Measurements from ENCODE around the gene TMEM88. TPM values are rescaled to one million over a fixed set of nuclear protein-coding genes. Genes with fewer than 3 reads are reported as not detected.

Gene TMEM88
- total and polyA plus RNA-seq, 5 experiments from 2014 or later, result 6.9 to 7.2 TPM; not detected in 3

DNA sequence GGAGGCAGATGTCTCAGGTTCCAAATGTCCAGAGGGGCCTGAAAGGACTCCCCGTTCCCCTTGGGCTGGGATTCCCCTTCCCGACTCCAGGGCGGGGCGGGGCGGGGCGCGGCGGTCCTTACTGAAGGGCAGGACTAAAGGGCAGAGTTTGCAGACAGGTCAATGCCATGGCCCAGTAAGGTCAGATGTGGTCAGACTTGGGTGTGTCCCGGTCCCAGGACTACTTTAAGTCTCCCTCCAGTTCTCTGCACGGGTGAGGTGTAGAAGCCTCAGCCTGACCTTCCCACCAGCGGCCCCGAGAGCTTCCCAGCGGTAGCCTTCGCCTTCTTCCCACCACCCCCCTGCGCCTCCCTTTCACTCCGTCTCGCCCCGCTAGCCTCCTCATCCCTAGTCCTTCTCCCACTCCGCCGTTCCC is 20.3 kb upstream of the TMEM88 start:
- Mint-ChIP-seq H3K4me1 (peaks cover 38 to 49% (median 41%) of the 10 kb centered on the region in 4 donors), H3K4me3 (peak overlapping the region; percentile 96 to 99 (median 98)), H3K27ac (peak overlapping the region; percentile 95 to 100 (median 100)), H3K27me3 (peaks cover 0 to 2% (median 0%) of the 10 kb centered on the region in 5 donors), H3K9me3 (no peaks in the 10 kb centered on the region), H3K36me3 (peaks cover 0 to 3% (median 0%) of the 10 kb centered on the region in 3 donors)
- ATAC-seq, result peak; percentile 1 to 8
- POLR2A ChIA-PET, result interaction anchor here (0.6 to 6.8 kb wide), 24 partner anchors 9 to 413 kb away, joined by 3 to 116 read pairs (median 6); partner anchors contain the start of genes ATP1B2, CNTROB, CTC1 and CYB5D1
- peak in 5 of 10 donors; percentile 50 to 82 (median 70) for DNase-seq

- peak; percentile 77 to 97 (median 95) for DNase-seq
- peaks cover 0 to 7% (median 0%) of the 10 kb centered on the region in 3 donors for H3K36me3 Mint-ChIP-seq
- peak overlapping the region; percentile 95 to 100 (median 100) for H3K27ac Mint-ChIP-seq
- peak overlapping the region; percentile 96 to 99 (median 98) for H3K4me3 Mint-ChIP-seq
- peaks cover 44 to 55% (median 47%) of the 10 kb centered on the region in 4 donors for H3K4me1 Mint-ChIP-seq
- peaks cover 0 to 2% (median 0%) of the 10 kb centered on the region in 5 donors for H3K27me3 Mint-ChIP-seq
- no peaks in the 10 kb centered on the region for H3K9me3 Mint-ChIP-seq
- POLR2A ChIA-PET, result interaction anchor here (0.6 to 6.8 kb wide), 27 partner anchors 9 to 415 kb away, joined by 3 to 116 read pairs (median 5); partner anchors contain the start of genes ATP1B2, CNTROB, CTC1 and CYB5D1
- ATAC-seq, result peak; percentile 54 to 64
These were observed 19.7 kb upstream of the TMEM88 start for GRCh38 chr17:7834957-7835813.

- H3K36me3 Mint-ChIP-seq, result peaks cover 0 to 12% (median 0%) of the 10 kb centered on the region in 3 donors
- peak in 4 of 10 donors; percentile 51 to 65 (median 57) for DNase-seq
These were observed 18.9 kb upstream of the TMEM88 start for GRCh38 chr17:7835814-7836595.

GRCh38 chr17:7836596-7837407 is 18.1 kb upstream of the TMEM88 start:
- peaks cover 0 to 4% (median 0%) of the 10 kb centered on the region in 5 donors for H3K27me3 Mint-ChIP-seq
- peaks cover 0 to 14% (median 0%) of the 10 kb centered on the region in 3 donors for H3K36me3 Mint-ChIP-seq
- DNase-seq (peak in 9 of 10 donors; percentile 46 to 78 (median 63)), ATAC-seq (no peak)
- H3K4me1 Mint-ChIP-seq, result peaks cover 55 to 71% (median 60%) of the 10 kb centered on the region in 4 donors
- H3K4me3 Mint-ChIP-seq, result peak overlapping the region; percentile 87 to 99 (median 94)
- H3K9me3 Mint-ChIP-seq, result no peaks in the 10 kb centered on the region
- H3K27ac Mint-ChIP-seq, result peak overlapping the region; percentile 87 to 100 (median 98)
- POLR2A ChIA-PET, result interaction anchor here (0.6 to 6.8 kb wide), 11 partner anchors 8 to 397 kb away, joined by 3 to 116 read pairs (median 5); partner anchors contain the start of genes CYB5D1, NAA38, RNF227 and TMEM88

More at GRCh38 chr17:7835814-7836595, 18.9 kb upstream of the TMEM88 start:
- peak overlapping the region; percentile 87 to 100 (median 98) for H3K27ac Mint-ChIP-seq
- POLR2A ChIA-PET, result interaction anchor here (0.8 to 6.8 kb wide), 15 partner anchors 9 to 412 kb away, joined by 3 to 116 read pairs (median 8); partner anchors contain the start of genes CNTROB, CTC1, CYB5D1 and NAA38
- no peaks in the 10 kb centered on the region for H3K9me3 Mint-ChIP-seq
- peak overlapping the region; percentile 87 to 99 (median 94) for H3K4me3 Mint-ChIP-seq
- H3K4me1 Mint-ChIP-seq, result peaks cover 50 to 63% (median 55%) of the 10 kb centered on the region in 4 donors
- H3K27me3 Mint-ChIP-seq, result peaks cover 0 to 2% (median 0%) of the 10 kb centered on the region in 5 donors
- ATAC-seq, result peak; percentile 7 to 13

DNA sequence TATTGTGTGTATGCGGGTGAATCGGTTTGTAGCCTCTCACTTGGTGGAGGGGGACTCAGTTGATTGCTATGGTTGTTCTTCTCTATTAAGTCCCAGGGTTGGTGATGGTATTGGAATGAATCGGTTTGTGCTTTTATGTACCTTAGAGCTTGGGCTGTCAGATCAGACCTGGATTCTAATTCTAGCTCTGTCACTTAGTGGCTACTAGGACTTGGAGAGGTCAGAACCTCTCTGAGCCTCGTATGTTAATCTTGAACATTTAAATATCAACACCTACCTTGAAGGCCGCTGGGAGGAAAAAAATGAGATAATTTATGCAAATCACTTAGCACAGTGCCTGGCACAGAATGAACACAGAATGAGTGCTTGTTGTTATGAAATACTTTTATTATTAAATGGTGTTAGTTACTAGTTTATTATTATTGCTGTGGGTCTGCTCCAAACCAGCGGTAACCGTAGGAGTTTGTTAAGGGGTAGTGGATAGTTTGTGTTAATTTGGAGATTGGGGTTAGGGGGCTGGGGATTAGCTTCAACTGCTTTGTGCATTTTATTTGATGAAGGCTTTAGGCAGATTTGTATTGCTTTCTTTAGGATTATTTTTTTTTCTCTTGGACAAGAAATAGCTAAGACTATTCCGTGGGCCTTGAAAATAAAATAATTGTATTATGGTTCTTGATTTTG is 17.3 kb upstream of the TMEM88 start:
- DNase-seq, result peak in 1 of 10 donors; percentile 9
- no peaks in the 10 kb centered on the region for H3K9me3 Mint-ChIP-seq
- peaks cover 0 to 8% (median 0%) of the 10 kb centered on the region in 5 donors for H3K27me3 Mint-ChIP-seq
- H3K4me3 Mint-ChIP-seq, result peak overlapping the region; percentile 87 to 99 (median 94)
- ATAC-seq, result no peak
- peak overlapping the region; percentile 80 to 100 (median 98) for H3K27ac Mint-ChIP-seq
- POLR2A ChIA-PET, result interaction anchor here (0.6 to 6.8 kb wide), 9 partner anchors 7 to 384 kb away, joined by 3 to 116 read pairs (median 5); partner anchors contain the start of genes CYB5D1, NAA38, RNF227 and TMEM88
- peaks cover 0 to 14% (median 0%) of the 10 kb centered on the region in 3 donors for H3K36me3 Mint-ChIP-seq
- H3K4me1 Mint-ChIP-seq, result peaks cover 59 to 79% (median 63%) of the 10 kb centered on the region in 4 donors

DNA sequence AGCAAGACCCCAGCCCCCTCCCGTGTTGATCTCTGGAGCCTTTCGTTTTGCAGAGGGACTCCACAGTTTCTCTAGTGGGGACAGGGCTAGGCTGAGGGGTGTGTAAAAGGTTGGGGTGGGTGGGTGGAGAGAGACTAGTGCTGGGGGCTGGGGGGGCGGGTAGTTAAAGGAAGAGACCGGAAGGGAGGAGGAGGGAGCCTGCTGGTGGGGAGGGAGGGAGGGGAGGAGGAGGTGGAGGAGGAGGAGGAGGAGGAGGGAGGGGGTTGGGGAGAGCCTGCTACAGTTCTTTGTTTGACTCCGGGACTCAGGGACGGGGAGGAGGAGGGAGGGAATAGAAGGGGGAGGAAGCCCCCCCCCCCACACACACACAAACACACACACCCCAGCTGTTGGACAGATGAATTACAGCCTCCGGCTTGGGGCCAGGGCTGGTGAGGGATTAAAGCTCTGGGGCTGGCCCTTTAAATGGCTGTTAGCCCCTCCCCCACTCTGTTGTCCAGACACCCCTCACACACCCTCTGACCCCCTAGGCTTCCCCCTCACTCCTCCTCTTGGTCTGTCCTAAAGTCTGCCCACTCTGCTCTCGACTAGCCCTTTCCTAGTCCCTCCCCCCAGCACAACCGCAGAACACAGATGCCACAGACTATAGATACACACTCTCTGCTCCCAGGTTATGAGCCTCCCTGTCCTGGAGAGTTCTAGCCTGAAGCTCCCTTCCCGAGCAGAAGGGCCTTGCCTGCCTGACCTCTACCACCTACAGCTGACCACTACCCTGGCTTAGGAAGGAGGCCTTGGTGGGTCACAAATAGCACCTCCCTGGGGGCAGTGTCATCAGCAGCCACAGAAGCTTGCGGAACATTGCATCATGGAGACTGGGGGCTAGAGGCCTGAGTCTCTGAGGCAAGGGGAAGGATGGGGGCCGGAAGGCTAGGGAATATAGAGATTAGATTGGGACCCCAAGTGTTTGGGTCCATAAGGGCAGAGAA is 16.5 kb upstream of the TMEM88 start:
- POLR2A ChIA-PET, result interaction anchor here (0.6 to 6.8 kb wide), 6 partner anchors 6 to 385 kb away, joined by 3 to 116 read pairs (median 18); partner anchors contain the start of genes CYB5D1, NAA38, TMEM88 and TP53
- Mint-ChIP-seq H3K4me3 (peak overlapping the region; percentile 88 to 99 (median 94)), H3K36me3 (peaks cover 0 to 14% (median 0%) of the 10 kb centered on the region in 3 donors), H3K9me3 (no peaks in the 10 kb centered on the region), H3K4me1 (peaks cover 57 to 83% (median 63%) of the 10 kb centered on the region in 4 donors), H3K27ac (peak overlapping the region; percentile 77 to 100 (median 98)), H3K27me3 (peaks cover 0 to 8% (median 0%) of the 10 kb centered on the region in 5 donors)
- DNase-seq (peak in 3 of 10 donors; percentile 17 to 34 (median 26)), ATAC-seq (no peak)

- Mint-ChIP-seq H3K4me1 (peaks cover 57 to 83% (median 63%) of the 10 kb centered on the region in 4 donors), H3K4me3 (peak overlapping the region; percentile 23 to 100 (median 86)), H3K27ac (peak overlapping the region; percentile 77 to 99 (median 98)), H3K36me3 (peaks cover 0 to 14% (median 0%) of the 10 kb centered on the region in 3 donors), H3K27me3 (peaks cover 0 to 8% (median 0%) of the 10 kb centered on the region in 5 donors), H3K9me3 (no peaks in the 10 kb centered on the region)
- ATAC-seq (no peak), DNase-seq (peak in 3 of 10 donors; percentile 18 to 19 (median 18))
- POLR2A ChIA-PET, result interaction anchor here (2.1 to 6.7 kb wide), 2 partner anchors 12 to 17 kb away, joined by 10 to 103 read pairs; partner anchors contain the start of genes CYB5D1, NAA38 and TMEM88
These were observed 15.5 kb upstream of the TMEM88 start for GRCh38 chr17:7839190-7839875.

- Mint-ChIP-seq H3K27me3 (peaks cover 0 to 8% (median 0%) of the 10 kb centered on the region in 5 donors), H3K4me1 (peaks cover 57 to 87% (median 63%) of the 10 kb centered on the region in 4 donors), H3K27ac (peak overlapping the region; percentile 77 to 99 (median 98)), H3K4me3 (peak overlapping the region in 9 of 10 donors; percentile 13 to 100 (median 86)), H3K9me3 (no peaks in the 10 kb centered on the region), H3K36me3 (peaks cover 0 to 14% (median 0%) of the 10 kb centered on the region in 3 donors)
- POLR2A ChIA-PET, result interaction anchor here (2.1 to 6.9 kb wide), 2 partner anchors 12 to 16 kb away, joined by 10 to 54 read pairs; partner anchors contain the start of genes CYB5D1, NAA38 and TMEM88
- ATAC-seq (no peak), DNase-seq (peak in 3 of 10 donors; percentile 25 to 27 (median 27))
These were observed 15.0 kb upstream of the TMEM88 start for GRCh38 chr17:7839876-7840261.

GRCh38 chr17:7840441-7840840 is 14.4 kb upstream of the TMEM88 start:
- peak overlapping the region; percentile 80 to 99 (median 98) for H3K27ac Mint-ChIP-seq

More at GRCh38 chr17:7840441-7840840, 14.4 kb upstream of the TMEM88 start:
- POLR2A ChIA-PET, result interaction anchor here (0.7 to 6.9 kb wide), 5 partner anchors 9 to 153 kb away, joined by 3 to 54 read pairs (median 5); partner anchors contain the start of genes CYB5D1, NAA38, TMEM88 and TP53
- no peaks in the 10 kb centered on the region for H3K9me3 Mint-ChIP-seq
- H3K4me1 Mint-ChIP-seq, result peaks cover 61 to 87% (median 65%) of the 10 kb centered on the region in 4 donors
- H3K4me3 Mint-ChIP-seq, result peak overlapping the region in 9 of 10 donors; percentile 85 to 100 (median 93)
- no peak for DNase-seq
- H3K36me3 Mint-ChIP-seq, result peaks cover 0 to 14% (median 0%) of the 10 kb centered on the region in 3 donors
- H3K27me3 Mint-ChIP-seq, result peaks cover 0 to 6% (median 0%) of the 10 kb centered on the region in 5 donors
- no peak for ATAC-seq

All from naive thymus-derived CD8-positive, alpha-beta T cell (primary cell).